ENCODE measurements around the gene CD300LG. TPM values are rescaled to one million over a fixed set of nuclear protein-coding genes. Genes with fewer than 3 reads are reported as not detected.

CD300LG gene
- total RNA-seq, 1 experiment from 2014 or later: not detected

DNA sequence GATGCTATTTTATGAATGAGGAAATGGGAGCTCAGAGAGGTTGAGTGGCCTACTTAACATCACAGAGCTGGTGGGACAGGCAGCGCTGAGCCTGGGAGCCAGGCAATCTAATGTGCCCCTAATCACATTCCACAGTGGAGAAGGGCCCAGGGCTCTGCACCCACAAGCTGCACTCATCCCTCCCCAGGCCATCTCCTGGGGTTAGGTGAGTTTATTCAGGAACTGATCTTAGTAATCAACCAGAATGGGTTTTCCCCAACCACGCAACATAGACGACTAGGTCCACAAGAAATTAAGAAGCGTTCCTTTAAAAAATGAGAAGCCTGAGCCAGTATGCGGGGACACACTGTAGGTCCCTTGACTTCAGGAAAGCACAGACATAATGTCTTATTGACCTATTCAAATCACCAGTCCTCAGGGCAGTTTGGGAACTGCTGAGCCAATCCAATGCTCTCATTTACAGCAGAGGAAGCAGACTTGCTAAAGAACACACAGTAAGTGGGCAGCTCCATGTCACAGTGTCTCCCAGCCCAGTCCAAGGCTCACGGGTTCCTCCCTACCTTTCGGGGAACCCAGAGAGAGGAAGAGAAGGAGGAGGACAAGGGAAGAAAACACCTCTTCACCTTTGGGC lies 16.4 kb upstream of the CD300LG start:
- ChIA-PET CTCF (no interaction called here), POLR2A (ENCODE audit: low non-redundant PET) (no interaction called here)
- no peaks in the 10 kb centered on the region for H3K4me1 ChIP-seq (ENCODE audit: insufficient read depth, low read length, poor library complexity, severe bottlenecking)
- H3K27me3 ChIP-seq (replicated peaks; ENCODE audit: insufficient read depth, low read depth, low read length, poor library complexity): no peaks in the 10 kb centered on the region
- H3K9me3 ChIP-seq (ENCODE audit: low read depth, low read length, poor library complexity, severe bottlenecking): no peaks in the 10 kb centered on the region
- no peaks in the 10 kb centered on the region for H3K36me3 ChIP-seq (ENCODE audit: insufficient read depth, low read length, poor library complexity, severe bottlenecking)
- no peak overlapping the region for H3K4me3 ChIP-seq (ENCODE audit: low read depth, low read length, poor library complexity, severe bottlenecking)
- intact Hi-C loops (cut with micrococcal nuclease; ENCODE audit: unreplicated experiment): no loop called here
- BruUV-seq (replicated peaks): no TSS peak
- no peak overlapping the region for H3K27ac ChIP-seq (ENCODE audit: low read depth, low read length, poor library complexity, severe bottlenecking)
- TF ChIP-seq, protein P1, sequence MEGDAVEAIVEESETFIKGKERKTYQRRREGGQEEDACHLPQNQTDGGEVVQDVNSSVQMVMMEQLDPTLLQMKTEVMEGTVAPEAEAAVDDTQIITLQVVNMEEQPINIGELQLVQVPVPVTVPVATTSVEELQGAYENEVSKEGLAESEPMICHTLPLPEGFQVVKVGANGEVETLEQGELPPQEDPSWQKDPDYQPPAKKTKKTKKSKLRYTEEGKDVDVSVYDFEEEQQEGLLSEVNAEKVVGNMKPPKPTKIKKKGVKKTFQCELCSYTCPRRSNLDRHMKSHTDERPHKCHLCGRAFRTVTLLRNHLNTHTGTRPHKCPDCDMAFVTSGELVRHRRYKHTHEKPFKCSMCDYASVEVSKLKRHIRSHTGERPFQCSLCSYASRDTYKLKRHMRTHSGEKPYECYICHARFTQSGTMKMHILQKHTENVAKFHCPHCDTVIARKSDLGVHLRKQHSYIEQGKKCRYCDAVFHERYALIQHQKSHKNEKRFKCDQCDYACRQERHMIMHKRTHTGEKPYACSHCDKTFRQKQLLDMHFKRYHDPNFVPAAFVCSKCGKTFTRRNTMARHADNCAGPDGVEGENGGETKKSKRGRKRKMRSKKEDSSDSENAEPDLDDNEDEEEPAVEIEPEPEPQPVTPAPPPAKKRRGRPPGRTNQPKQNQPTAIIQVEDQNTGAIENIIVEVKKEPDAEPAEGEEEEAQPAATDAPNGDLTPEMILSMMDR (conservative IDR thresholded peaks at IDR 0.05; ENCODE audit: low read depth, low read length): no peak
- no peak for TF ChIP-seq EZH2 (IDR thresholded peaks at IDR 0.05; ENCODE audit: borderline replicate concordance, low read depth, low read length, poor library complexity, severe bottlenecking)
- DNase-seq (ENCODE audit: low spot score): no peak

DNA sequence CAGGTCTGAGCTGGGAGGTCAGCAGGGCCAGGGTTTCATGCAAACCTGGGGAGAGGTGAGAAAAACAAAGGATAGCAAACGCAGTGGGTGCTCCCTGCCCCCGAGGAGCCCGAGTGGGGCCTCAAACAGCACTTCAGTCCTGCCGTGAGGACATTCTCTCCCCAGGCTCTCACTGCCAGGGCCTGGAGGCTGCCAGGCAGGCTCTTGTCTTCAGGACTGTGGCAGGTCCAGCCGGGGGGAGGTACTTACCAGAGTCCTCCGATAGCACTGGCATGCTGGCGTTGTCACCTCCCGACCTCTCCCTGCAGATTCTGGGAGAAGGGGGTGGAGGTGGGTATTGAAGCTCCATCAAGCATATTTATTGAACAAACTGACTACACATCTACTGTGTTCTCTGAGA lies 15.3 kb upstream of the CD300LG start:
- H3K27ac ChIP-seq (ENCODE audit: low read depth, low read length, poor library complexity, severe bottlenecking): no peak overlapping the region
- no peaks in the 10 kb centered on the region for H3K9me3 ChIP-seq (ENCODE audit: low read depth, low read length, poor library complexity, severe bottlenecking)
- POLR2A ChIA-PET (ENCODE audit: low non-redundant PET): no interaction called here
- H3K36me3 ChIP-seq (ENCODE audit: insufficient read depth, low read length, poor library complexity, severe bottlenecking): no peaks in the 10 kb centered on the region
- TF ChIP-seq EZH2 (IDR thresholded peaks at IDR 0.05; ENCODE audit: borderline replicate concordance, low read depth, low read length, poor library complexity, severe bottlenecking): no peak
- TF ChIP-seq, protein P1 (conservative IDR thresholded peaks at IDR 0.05; ENCODE audit: low read depth, low read length): no peak
- no peak for DNase-seq (ENCODE audit: low spot score)
- intact Hi-C loops (cut with micrococcal nuclease; ENCODE audit: unreplicated experiment): no loop called here
- BruUV-seq (replicated peaks): no TSS peak
- no peaks in the 10 kb centered on the region for H3K4me1 ChIP-seq (ENCODE audit: insufficient read depth, low read length, poor library complexity, severe bottlenecking)
- CTCF ChIA-PET: no interaction called here
- peak overlapping the region; percentile 58 for H3K4me3 ChIP-seq (ENCODE audit: low read depth, low read length, poor library complexity, severe bottlenecking)
- no peaks in the 10 kb centered on the region for H3K27me3 ChIP-seq (replicated peaks; ENCODE audit: insufficient read depth, low read depth, low read length, poor library complexity)

DNA sequence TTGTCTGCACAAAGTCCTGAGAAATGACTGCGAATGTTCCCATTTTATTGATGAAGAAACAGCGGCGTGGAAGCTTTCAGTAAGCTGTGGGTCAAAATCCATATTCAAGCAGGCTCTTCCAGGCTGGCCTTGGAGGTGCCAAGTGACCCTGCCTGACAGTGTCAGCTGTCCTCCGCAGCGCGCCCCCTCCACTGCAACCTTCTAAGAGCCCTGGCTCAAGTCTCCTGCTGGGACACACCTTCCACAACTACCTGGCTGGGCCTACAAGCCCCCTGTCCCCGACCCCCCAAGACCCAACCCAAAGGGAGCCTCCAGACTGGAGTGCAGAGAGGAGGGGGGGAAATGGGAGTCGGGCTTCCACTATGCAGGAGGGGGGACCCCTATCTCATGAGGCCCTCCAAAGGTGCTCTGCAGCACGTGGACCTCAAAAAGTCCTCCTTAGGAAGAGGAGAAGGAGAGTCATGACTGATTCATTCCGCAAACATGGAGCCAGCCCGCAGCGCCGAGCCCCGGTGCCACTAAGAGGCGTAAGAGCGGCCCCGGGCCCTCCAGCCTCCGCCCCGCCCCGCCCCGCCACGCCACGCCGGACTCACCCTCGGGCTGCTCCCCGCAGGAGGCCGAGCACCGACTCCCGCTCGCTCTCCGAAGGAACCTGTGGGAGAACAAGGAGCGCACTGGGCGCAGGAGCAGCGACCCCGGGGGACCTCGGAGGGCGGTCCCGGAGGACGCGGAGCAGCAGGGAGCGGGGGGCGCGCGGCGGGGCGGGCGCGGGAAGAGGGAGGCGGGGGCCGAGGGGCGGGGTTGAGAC lies 14.6 kb upstream of the CD300LG start:
- intact Hi-C loops (cut with micrococcal nuclease; ENCODE audit: unreplicated experiment): no loop called here
- Histone ChIP-seq H3K36me3 (ENCODE audit: insufficient read depth, low read length, poor library complexity, severe bottlenecking) (no peaks in the 10 kb centered on the region), H3K27ac (ENCODE audit: low read depth, low read length, poor library complexity, severe bottlenecking) (peak overlapping the region; percentile 68), H3K4me1 (ENCODE audit: insufficient read depth, low read length, poor library complexity, severe bottlenecking) (no peaks in the 10 kb centered on the region), H3K9me3 (ENCODE audit: low read depth, low read length, poor library complexity, severe bottlenecking) (no peaks in the 10 kb centered on the region), H3K27me3 (replicated peaks; ENCODE audit: insufficient read depth, low read depth, low read length, poor library complexity) (no peaks in the 10 kb centered on the region), H3K4me3 (ENCODE audit: low read depth, low read length, poor library complexity, severe bottlenecking) (peak overlapping the region; percentile 58)
- CTCF ChIA-PET: no interaction called here
- BruUV-seq (replicated peaks): no TSS peak
- DNase-seq (ENCODE audit: low spot score): peak; percentile 14
- POLR2A ChIA-PET (ENCODE audit: low non-redundant PET): no interaction called here
- TF ChIP-seq, protein P1 (conservative IDR thresholded peaks at IDR 0.05; ENCODE audit: low read depth, low read length): no peak
- TF ChIP-seq EZH2 (IDR thresholded peaks at IDR 0.05; ENCODE audit: borderline replicate concordance, low read depth, low read length, poor library complexity, severe bottlenecking): no peak
